Measurements from ENCODE around the gene PIP5K1B.

The PIP5K1B gene

GRCh38 chr9:68920921-68921320 lies 215.9 kb downstream of the PIP5K1B start:
- TF ChIP-seq POLR2AphosphoS5 (IDR thresholded peaks at IDR 0.05; ENCODE audit: low read depth, low read length) (no peak), REST (IDR thresholded peaks at IDR 0.05; ENCODE audit: insufficient read depth in 1 of 2, low read depth in 2 of 2, low read length in 2 of 2) (no peak), FOXP2 (optimal IDR thresholded peaks at IDR 0.05; ENCODE audit: borderline replicate concordance, extremely low read depth, extremely low read length, insufficient read depth) (no peak), TAF1 (IDR thresholded peaks at IDR 0.05; ENCODE audit: borderline replicate concordance, insufficient read depth, low read length) (no peak), SIN3A (IDR thresholded peaks at IDR 0.05; ENCODE audit: borderline replicate concordance, insufficient read depth, low read length) (no peak)

- TF ChIP-seq REST (IDR thresholded peaks at IDR 0.05; ENCODE audit: insufficient read depth in 1 of 2, low read depth in 2 of 2, low read length in 2 of 2) (no peak), POLR2AphosphoS5 (IDR thresholded peaks at IDR 0.05; ENCODE audit: low read depth, low read length) (no peak)
These were observed 218.4 kb downstream of the PIP5K1B start for GRCh38 chr9:68923480-68923879.

GRCh38 chr9:68925175-68925574 lies 220.1 kb downstream of the PIP5K1B start:
- no peak for TF ChIP-seq SIN3A (IDR thresholded peaks at IDR 0.05; ENCODE audit: borderline replicate concordance, insufficient read depth, low read length)
- no peak for TF ChIP-seq REST (IDR thresholded peaks at IDR 0.05; ENCODE audit: insufficient read depth in 1 of 2, low read depth in 2 of 2, low read length in 2 of 2)
- TF ChIP-seq POLR2AphosphoS5 (IDR thresholded peaks at IDR 0.05; ENCODE audit: low read depth, low read length) = no peak
- no peak for TF ChIP-seq TAF1 (IDR thresholded peaks at IDR 0.05; ENCODE audit: borderline replicate concordance, insufficient read depth, low read length)
- TF ChIP-seq FOXP2 (optimal IDR thresholded peaks at IDR 0.05; ENCODE audit: borderline replicate concordance, extremely low read depth, extremely low read length, insufficient read depth) = no peak

- TF ChIP-seq POLR2AphosphoS5 (IDR thresholded peaks at IDR 0.05; ENCODE audit: low read depth, low read length) (no peak), REST (IDR thresholded peaks at IDR 0.05; ENCODE audit: insufficient read depth in 1 of 2, low read depth in 2 of 2, low read length in 2 of 2) (no peak), FOXP2 (optimal IDR thresholded peaks at IDR 0.05; ENCODE audit: borderline replicate concordance, extremely low read depth, extremely low read length, insufficient read depth) (no peak)
These were observed 222.1 kb downstream of the PIP5K1B start for GRCh38 chr9:68927165-68927564.

- TF ChIP-seq POLR2AphosphoS5 (IDR thresholded peaks at IDR 0.05; ENCODE audit: low read depth, low read length) (no peak), TAF1 (IDR thresholded peaks at IDR 0.05; ENCODE audit: borderline replicate concordance, insufficient read depth, low read length) (no peak), REST (IDR thresholded peaks at IDR 0.05; ENCODE audit: insufficient read depth in 1 of 2, low read depth in 2 of 2, low read length in 2 of 2) (no peak), SIN3A (IDR thresholded peaks at IDR 0.05; ENCODE audit: borderline replicate concordance, insufficient read depth, low read length) (no peak), FOXP2 (optimal IDR thresholded peaks at IDR 0.05; ENCODE audit: borderline replicate concordance, extremely low read depth, extremely low read length, insufficient read depth) (no peak)
These were observed 226.8 kb downstream of the PIP5K1B start for GRCh38 chr9:68931821-68932220.

Data from PFSK-1 (cell line).